GM12878 (cell line): Measurements from ENCODE around the gene SLCO4A1. TPM values are rescaled to one million over a fixed set of nuclear protein-coding genes. Genes with fewer than 3 reads are reported as not detected.

Experiments
- ATAC-seq: fragments of 200-7000 bp; cut with Tn5 transposase; 3 replicates; pipeline ENCODE4 v1.9.1; 2020; ENCODE audit warnings: mild to moderate bottlenecking, moderate library complexity
- BruUV-seq: library from RNA; stranded (reverse); fragments of 400-500 nt; replicated peaks from 2 replicates; lab custom pipeline; 2021; lab: Mats Ljungman, UMichigan
- CTCF ChIA-PET: fragments of 300-600 bp; sonication (Branson Sonifier 250); formaldehyde crosslinking; extraction: SDS; loops from one replicate; lab custom pipeline; 2021; ENCODE audit warnings: inconsistent platforms; lab: Yijun Ruan, JAX
- POLR2A ChIA-PET: fragments of 350-600 bp; formaldehyde crosslinking; extraction: SDS; loops from one replicate; lab custom pipeline; 2021; ENCODE audit warnings: inconsistent platforms; lab: Charles Lee
- RAD21 ChIA-PET: fragments of 300-600 bp; sonication (Branson Sonifier 250); formaldehyde crosslinking; loops from one replicate; lab custom pipeline; 2023; ENCODE audit warnings: antibody characterized with exemption; ENCODE audit not compliant: unreplicated experiment; lab: Charles Lee
- SMC1A ChIA-PET: fragments of 300-600 bp; sonication (Branson Sonifier 250); formaldehyde crosslinking; loops from one replicate; lab custom pipeline; 2023; ENCODE audit not compliant: unreplicated experiment, uncharacterized antibody; lab: Charles Lee
- DNase-seq: peaks from one replicate; pipeline ENCODE4 v3.0.0-alpha.2; 2011; ENCODE audit warnings: low read depth, low spot score
- FAIRE-seq: peaks from 3 replicates; lab custom pipeline; 2011; peaks lifted over from hg19 to GRCh38; lab: Jason Lieb, UNC
- H2AFZ ChIP-seq: 2 replicates; pipeline ENCODE4 v1.6.0; 2011; ENCODE audit warnings: low read depth, low read length, control low read depth; ENCODE audit not compliant: control insufficient read depth
- H3K27ac ChIP-seq: 2 replicates; pipeline ENCODE4 v1.5.1; 2011; ENCODE audit warnings: control low read depth; ENCODE audit not compliant: control insufficient read depth, insufficient read depth
- H3K27me3 ChIP-seq, 2 experiments: replicated peaks in 1 of 2; 2 replicates each; pipeline versions ENCODE4 v1.6.0 to v1.6.1; 2011; ENCODE audit warnings: low read length in 1 of 2; ENCODE audit not compliant: control insufficient read depth in 2 of 2, insufficient read depth in 2 of 2
- H3K36me3 ChIP-seq, 2 experiments: 2 replicates each; pipeline ENCODE4 v1.5.1; 2011; ENCODE audit warnings: low read length in 1 of 2; ENCODE audit not compliant: control insufficient read depth in 2 of 2, insufficient read depth in 2 of 2
- H3K4me1 ChIP-seq: 2 replicates; pipeline ENCODE4 v1.6.1; 2011; ENCODE audit warnings: mild to moderate bottlenecking, low read length, moderate library complexity, mixed read lengths; ENCODE audit not compliant: control insufficient read depth, insufficient read depth
- H3K4me2 ChIP-seq: 2 replicates; pipeline ENCODE4 v1.6.0; 2011; ENCODE audit warnings: control low read depth; ENCODE audit not compliant: control insufficient read depth, insufficient read depth
- H3K4me3 ChIP-seq: fragments of 200-600 bp; sonication (generic); 2 replicates; pipeline ENCODE4 v1.5.1; 2016
- H3K79me2 ChIP-seq: 2 replicates; pipeline ENCODE4 v1.6.0; 2011; ENCODE audit warnings: low read length; ENCODE audit not compliant: control insufficient read depth, insufficient read depth
- H3K9ac ChIP-seq: 2 replicates; pipeline ENCODE4 v1.8.0; 2011; ENCODE audit warnings: low read length, control low read depth, mixed read lengths; ENCODE audit not compliant: control insufficient read depth, insufficient read depth
- H3K9me3 ChIP-seq: replicated peaks from 3 replicates; pipeline ENCODE4 v1.5.1; 2011; ENCODE audit warnings: mild to moderate bottlenecking, low read length; ENCODE audit not compliant: control insufficient read depth, insufficient read depth
- H4K20me1 ChIP-seq: 2 replicates; pipeline ENCODE4 v1.6.0; 2011; ENCODE audit not compliant: control insufficient read depth, insufficient read depth
- CEBPZ ChIP-seq: fragments of 150-350 bp; IDR thresholded peaks from 2 replicates; pipeline ENCODE4 v1.6.1; 2016; ENCODE audit warnings: low read depth, low read length
- GABPA ChIP-seq: IDR thresholded peaks from 2 replicates; pipeline ENCODE4 v1.6.1; 2014; ENCODE audit warnings: antibody characterized with exemption, low read depth, mild to moderate bottlenecking, inconsistent platforms
- HDAC6 ChIP-seq: fragments of 200-600 bp; sonication (generic); IDR thresholded peaks from one replicate; pipeline ENCODE4 v1.8.0; 2017; ENCODE audit warnings: antibody characterized with exemption; ENCODE audit not compliant: unreplicated experiment
- KLF5 ChIP-seq: fragments of 450-650 bp; IDR thresholded peaks from 2 replicates; pipeline ENCODE4 v1.6.1; 2014; ENCODE audit warnings: mild to moderate bottlenecking; ENCODE audit not compliant: partially characterized antibody
- NR2F1 ChIP-seq: fragments of 450-650 bp; conservative IDR thresholded peaks from 2 replicates; pipeline ENCODE4 v1.6.1; 2017; ENCODE audit warnings: mild to moderate bottlenecking
- POLR2AphosphoS5 ChIP-seq: IDR thresholded peaks from 2 replicates; pipeline ENCODE4 v1.6.1; 2011; ENCODE audit warnings: mild to moderate bottlenecking, low read length, inconsistent platforms
- RAD51 ChIP-seq: fragments of 450-650 bp; IDR thresholded peaks from 2 replicates; pipeline ENCODE4 v1.6.1; 2016; ENCODE audit warnings: moderate library complexity, mild to moderate bottlenecking, inconsistent platforms
- RB1 ChIP-seq: fragments of 450-650 bp; formaldehyde crosslinking; IDR thresholded peaks from 2 replicates; pipeline ENCODE4 v1.6.1; 2017; ENCODE audit warnings: mild to moderate bottlenecking, borderline replicate concordance
- SKIL ChIP-seq: fragments of 450-650 bp; IDR thresholded peaks from 2 replicates; pipeline ENCODE4 v1.6.1; 2017; ENCODE audit warnings: mild to moderate bottlenecking, low read depth, inconsistent platforms; ENCODE audit not compliant: poor library complexity, severe bottlenecking
- TAF1 ChIP-seq: IDR thresholded peaks from 2 replicates; pipeline ENCODE4 v1.6.1; 2011; ENCODE audit warnings: mild to moderate bottlenecking, low read depth, low read length, borderline replicate concordance
- WRNIP1 ChIP-seq: IDR thresholded peaks from 2 replicates; pipeline ENCODE4 v1.6.1; 2011; ENCODE audit warnings: low read depth, low read length, improper control_type of control experiment, borderline replicate concordance
- ZSCAN29 ChIP-seq: fragments of 450-650 bp; IDR thresholded peaks from 2 replicates; pipeline ENCODE4 v1.6.1; 2017; ENCODE audit warnings: mild to moderate bottlenecking, moderate library complexity
- WGBS: methylation state at CpG from one replicate; pipeline ENCODE4 v1.1.6; 2016; ENCODE audit warnings: low lambda C conversion rate; ENCODE audit not compliant: insufficient replicate concordance, insufficient coverage; ENCODE audit errors: missing lambda C conversion rate; 5-methylcytosine and 5-hydroxymethylcytosine counted together
- in situ Hi-C: fragments of 300-500 bp; cut with MboI; formaldehyde crosslinking; loops from 9 replicates; pipeline ENCODE4 v1.14.3; 2018; ENCODE audit warnings: mixed read lengths
- intact Hi-C: fragments of 100-400 bp; cut with micrococcal nuclease; formaldehyde crosslinking; loops from one replicate; pipeline ENCODE4 v1.14.2; 2022; ENCODE audit not compliant: unreplicated experiment
- polyA plus RNA-seq, 11 experiments: library from polyadenylated mRNA; depleted of rRNA in 4 of 11; unstranded in 6 of 11; stranded (reverse) in 5 of 11; fragments of >200 nt; fragmentation: Nextera tagmentation in 4 of 11; fragmentation: Illumina TruSeq in 1 of 11; extraction: Ambion mirVana in 4 of 11; extraction: Trizol in 1 of 11; gene quantifications; 1 replicate in 1 of 11; 2 replicates in 10 of 11; pipeline versions ENCODE4 v1.2.1 to v1.2.3, GENCODE V29; 2011 to 2016; ENCODE audit warnings: inconsistent platforms in 2 of 11, missing spikeins in 2 of 11, low read depth in 1 of 11
- total RNA-seq, 4 experiments: library from RNA; depleted of rRNA in 3 of 4; stranded (reverse); fragments of >200 nt in 3 of 4; fragmentation: Illumina TruSeq in 1 of 4; extraction: Trizol in 1 of 4; gene quantifications; 2 replicates each; pipeline versions ENCODE4 v1.2.1 to v1.2.3, GENCODE V29; 2013 to 2021
- TF ChIP-seq, protein P1 (sequence below): IDR thresholded peaks from 2 replicates; pipeline ENCODE4 v1.6.1; 2012; ENCODE audit warnings: mild to moderate bottlenecking, low read depth, low read length

The SLCO4A1 gene
- total and polyA plus RNA-seq, 10 of the 15 experiments (the other 5 are each of a cell fraction or from before 2014, with no cell fraction given) = 2.1 to 30.7 (median 12.0) TPM

- CTCF ChIA-PET = no interaction called here
- TF ChIP-seq GABPA (no peak), SKIL (no peak), CEBPZ (no peak), KLF5 (no peak), WRNIP1 (no peak), HDAC6 (no peak), ZSCAN29 (no peak), RAD51 (no peak), NR2F1 (no peak), TAF1 (no peak), POLR2AphosphoS5 (no peak), RB1 (no peak)
- TF ChIP-seq, protein P1, sequence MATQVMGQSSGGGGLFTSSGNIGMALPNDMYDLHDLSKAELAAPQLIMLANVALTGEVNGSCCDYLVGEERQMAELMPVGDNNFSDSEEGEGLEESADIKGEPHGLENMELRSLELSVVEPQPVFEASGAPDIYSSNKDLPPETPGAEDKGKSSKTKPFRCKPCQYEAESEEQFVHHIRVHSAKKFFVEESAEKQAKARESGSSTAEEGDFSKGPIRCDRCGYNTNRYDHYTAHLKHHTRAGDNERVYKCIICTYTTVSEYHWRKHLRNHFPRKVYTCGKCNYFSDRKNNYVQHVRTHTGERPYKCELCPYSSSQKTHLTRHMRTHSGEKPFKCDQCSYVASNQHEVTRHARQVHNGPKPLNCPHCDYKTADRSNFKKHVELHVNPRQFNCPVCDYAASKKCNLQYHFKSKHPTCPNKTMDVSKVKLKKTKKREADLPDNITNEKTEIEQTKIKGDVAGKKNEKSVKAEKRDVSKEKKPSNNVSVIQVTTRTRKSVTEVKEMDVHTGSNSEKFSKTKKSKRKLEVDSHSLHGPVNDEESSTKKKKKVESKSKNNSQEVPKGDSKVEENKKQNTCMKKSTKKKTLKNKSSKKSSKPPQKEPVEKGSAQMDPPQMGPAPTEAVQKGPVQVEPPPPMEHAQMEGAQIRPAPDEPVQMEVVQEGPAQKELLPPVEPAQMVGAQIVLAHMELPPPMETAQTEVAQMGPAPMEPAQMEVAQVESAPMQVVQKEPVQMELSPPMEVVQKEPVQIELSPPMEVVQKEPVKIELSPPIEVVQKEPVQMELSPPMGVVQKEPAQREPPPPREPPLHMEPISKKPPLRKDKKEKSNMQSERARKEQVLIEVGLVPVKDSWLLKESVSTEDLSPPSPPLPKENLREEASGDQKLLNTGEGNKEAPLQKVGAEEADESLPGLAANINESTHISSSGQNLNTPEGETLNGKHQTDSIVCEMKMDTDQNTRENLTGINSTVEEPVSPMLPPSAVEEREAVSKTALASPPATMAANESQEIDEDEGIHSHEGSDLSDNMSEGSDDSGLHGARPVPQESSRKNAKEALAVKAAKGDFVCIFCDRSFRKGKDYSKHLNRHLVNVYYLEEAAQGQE = no peak
- no peak for FAIRE-seq
These were observed 17.9 kb downstream of the SLCO4A1 start for GRCh38 chr20:62660240-62660615.

More at GRCh38 chr20:62660240-62660615, 17.9 kb downstream of the SLCO4A1 start:
- ChIA-PET SMC1A (no interaction called here), POLR2A (no interaction called here), RAD21 (no interaction called here)
- no peak overlapping the region for H3K4me3 ChIP-seq
- H4K20me1 ChIP-seq = no peaks in the 10 kb centered on the region
- peaks cover 3 to 26% of the 10 kb centered on the region in 2 experiments; a peak in 3 of 4 replicates for H3K36me3 ChIP-seq
- H2AFZ ChIP-seq = no peak overlapping the region
- ATAC-seq (no peak), DNase-seq (no peak)
- BruUV-seq = no TSS peak
- in situ Hi-C loops (no loop called here), intact Hi-C loops (no loop called here)
- WGBS = 98% methylated on average over 15 of the region's 15 CpGs
- H3K9ac ChIP-seq = no peak overlapping the region
- H3K4me2 ChIP-seq = no peak overlapping the region
- H3K27ac ChIP-seq = no peak overlapping the region
- H3K27me3 ChIP-seq = no peaks in the 10 kb centered on the region
- peaks cover 13% of the 10 kb centered on the region for H3K4me1 ChIP-seq
- peaks cover 3% of the 10 kb centered on the region; the same call in 1 of the 2 replicates for H3K79me2 ChIP-seq
- H3K9me3 ChIP-seq = no peaks in the 10 kb centered on the region
